Peyer's patch (tissue), 4 donors: ENCODE measurements around the gene C8B.

Experiments used
- POLR2A ChIP-seq, 2 donors: fragments of 450-650 bp; IDR thresholded peaks; one replicate each; pipeline ENCODE4 v1.5.1; 2017; ENCODE audit warnings: antibody characterized with exemption in 2 of 2, mild to moderate bottlenecking in 2 of 2, moderate library complexity in 2 of 2
- TF ChIP-seq, protein P1 (sequence below), 6 experiments: fragments of 450-650 bp in 4 of 6; fragments of 200-600 bp in 2 of 6; sonication (generic) in 1 of 6; IDR thresholded peaks; one replicate each; pipeline ENCODE4 v1.5.1; 2017 to 2019; ENCODE audit warnings: antibody characterized with exemption in 6 of 6, mild to moderate bottlenecking in 3 of 6, moderate library complexity in 1 of 6

DNA sequence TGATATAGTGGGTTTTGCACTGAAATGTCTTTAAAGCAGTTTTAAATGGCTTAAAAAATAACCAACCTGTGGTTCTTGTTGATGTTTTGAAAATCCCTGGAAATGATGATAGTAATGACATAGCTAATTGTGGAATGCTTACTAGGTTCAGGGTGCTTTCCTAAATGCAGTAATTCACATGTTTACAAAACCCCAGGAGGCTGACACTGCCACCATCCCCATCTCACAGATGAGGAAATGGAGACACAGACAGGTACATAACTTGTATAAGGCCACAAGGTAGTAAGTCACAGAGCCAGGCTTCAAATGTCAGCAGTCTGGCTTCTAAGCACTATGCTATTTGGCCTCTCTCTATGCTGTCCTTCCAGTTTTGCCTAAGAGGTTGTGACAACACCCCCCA lies 40.6 kb downstream of the C8B start:
- TF ChIP-seq POLR2A (IDR thresholded peaks at IDR 0.05), result no peak
- TF ChIP-seq, protein P1, sequence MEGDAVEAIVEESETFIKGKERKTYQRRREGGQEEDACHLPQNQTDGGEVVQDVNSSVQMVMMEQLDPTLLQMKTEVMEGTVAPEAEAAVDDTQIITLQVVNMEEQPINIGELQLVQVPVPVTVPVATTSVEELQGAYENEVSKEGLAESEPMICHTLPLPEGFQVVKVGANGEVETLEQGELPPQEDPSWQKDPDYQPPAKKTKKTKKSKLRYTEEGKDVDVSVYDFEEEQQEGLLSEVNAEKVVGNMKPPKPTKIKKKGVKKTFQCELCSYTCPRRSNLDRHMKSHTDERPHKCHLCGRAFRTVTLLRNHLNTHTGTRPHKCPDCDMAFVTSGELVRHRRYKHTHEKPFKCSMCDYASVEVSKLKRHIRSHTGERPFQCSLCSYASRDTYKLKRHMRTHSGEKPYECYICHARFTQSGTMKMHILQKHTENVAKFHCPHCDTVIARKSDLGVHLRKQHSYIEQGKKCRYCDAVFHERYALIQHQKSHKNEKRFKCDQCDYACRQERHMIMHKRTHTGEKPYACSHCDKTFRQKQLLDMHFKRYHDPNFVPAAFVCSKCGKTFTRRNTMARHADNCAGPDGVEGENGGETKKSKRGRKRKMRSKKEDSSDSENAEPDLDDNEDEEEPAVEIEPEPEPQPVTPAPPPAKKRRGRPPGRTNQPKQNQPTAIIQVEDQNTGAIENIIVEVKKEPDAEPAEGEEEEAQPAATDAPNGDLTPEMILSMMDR (IDR thresholded peaks at IDR 0.05), result no peak
